H1 (cell line): ENCODE results near the gene USP7. TPM values are rescaled to one million over a fixed set of nuclear protein-coding genes. Genes with fewer than 3 reads are reported as not detected.
A peak's percentile ranks its signal among the peaks of the same experiment; 100 is the strongest.

Experiments
- CTCF ChIA-PET: fragments of 300-600 bp; sonication (Branson Sonifier 250); formaldehyde crosslinking; loops from one replicate; lab custom pipeline; 2021; ENCODE audit not compliant: partially characterized antibody; lab: Charles Lee
- POLR2A ChIA-PET: fragments of 300-600 bp; sonication (Branson Sonifier 250); formaldehyde crosslinking; loops from one replicate; lab custom pipeline; 2021; ENCODE audit warnings: inconsistent platforms; ENCODE audit not compliant: partially characterized antibody; lab: Charles Lee
- DNase-seq, 2 experiments: peaks; one replicate each; pipeline versions ENCODE4 v3.0.0 to v3.0.0-alpha.2; 2010 to 2022; ENCODE audit warnings: low spot score in 2 of 2, low read depth in 1 of 2, mixed read lengths in 1 of 2
- FAIRE-seq: peaks from 2 replicates; lab custom pipeline; 2011; peaks lifted over from hg19 to GRCh38; lab: Jason Lieb, UNC
- H2AFZ ChIP-seq: 2 replicates; pipeline ENCODE4 v1.8.1; 2012; ENCODE audit warnings: low read length, inconsistent platforms
- H2AK5ac ChIP-seq: 2 replicates; pipeline ENCODE4 v1.6.1; 2013; ENCODE audit warnings: low read depth, low read length
- H2BK120ac ChIP-seq: replicated peaks from 2 replicates; pipeline ENCODE3; 2013; ENCODE audit warnings: low read depth, low read length, inconsistent platforms
- H2BK12ac ChIP-seq: 2 replicates; pipeline ENCODE4 v1.6.1; 2013; ENCODE audit warnings: low read depth, low read length
- H2BK15ac ChIP-seq: 2 replicates; pipeline ENCODE4 v1.6.1; 2013; ENCODE audit warnings: low read length
- H2BK20ac ChIP-seq: 2 replicates; pipeline ENCODE4 v1.6.1; 2013; ENCODE audit warnings: low read length
- H2BK5ac ChIP-seq: 2 replicates; pipeline ENCODE4 v1.6.1; 2013; ENCODE audit warnings: low read depth, low read length
- H3K14ac ChIP-seq: 2 replicates; pipeline ENCODE4 v1.6.1; 2013; ENCODE audit warnings: inconsistent platforms; ENCODE audit not compliant: insufficient read length
- H3K18ac ChIP-seq: 2 replicates; pipeline ENCODE4 v1.6.1; 2013; ENCODE audit warnings: low read length; ENCODE audit errors: extremely low read depth
- H3K23ac ChIP-seq: 2 replicates; pipeline ENCODE4 v1.6.1; 2013; ENCODE audit warnings: inconsistent platforms; ENCODE audit not compliant: insufficient read length
- H3K23me2 ChIP-seq: 2 replicates; pipeline ENCODE4 v1.6.1; 2013; ENCODE audit warnings: low read depth, low read length
- H3K27ac ChIP-seq: 2 replicates; pipeline ENCODE4 v1.6.1; 2011; ENCODE audit warnings: low read depth, low read length, inconsistent platforms
- H3K27me3 ChIP-seq, 4 experiments: replicated peaks in 1 of 4; 1 replicate in 1 of 4; 2 replicates in 3 of 4; pipeline versions ENCODE4 v1.6.1 to v1.8.1; 2011 to 2013; ENCODE audit warnings: low read length in 3 of 4, mild to moderate bottlenecking in 3 of 4, inconsistent platforms in 2 of 4, mixed read lengths in 2 of 4, moderate library complexity in 1 of 4; ENCODE audit not compliant: control insufficient read depth in 3 of 4, insufficient read depth in 3 of 4; ENCODE audit errors: extremely low read depth in 1 of 4
- H3K36me3 ChIP-seq, 4 experiments: 2 replicates each; pipeline versions ENCODE4 v1.6.1 to v1.8.1; 2011 to 2013; ENCODE audit warnings: mild to moderate bottlenecking in 4 of 4, low read length in 3 of 4, moderate library complexity in 2 of 4, control low read depth in 1 of 4, inconsistent platforms in 1 of 4; ENCODE audit not compliant: insufficient read depth in 4 of 4, control insufficient read depth in 2 of 4
- H3K4ac ChIP-seq: replicated peaks from 2 replicates; pipeline ENCODE3; 2013; ENCODE audit warnings: low read length, low read depth, mixed read lengths, inconsistent platforms; ENCODE audit not compliant: insufficient read length
- H3K4me1 ChIP-seq, 4 experiments: replicated peaks in 1 of 4; 1 replicate in 1 of 4; 2 replicates in 3 of 4; pipeline versions ENCODE4 v1.6.1 to v1.8.1; 2011 to 2013; ENCODE audit warnings: low read length in 3 of 4, inconsistent platforms in 2 of 4, mixed read lengths in 1 of 4; ENCODE audit not compliant: insufficient read depth in 4 of 4, control insufficient read depth in 3 of 4
- H3K4me2 ChIP-seq, 2 experiments: 2 replicates each; pipeline versions ENCODE4 v1.6.1 to v1.8.1; 2011 to 2013; ENCODE audit warnings: low read depth in 2 of 2, low read length in 2 of 2, control low read depth in 1 of 2, inconsistent platforms in 1 of 2, mild to moderate bottlenecking in 1 of 2; ENCODE audit not compliant: insufficient read depth in 1 of 2
- H3K4me3 ChIP-seq, 4 experiments: fragments of 200-600, 300-600 bp in 1 of 4; sonication (generic), shearing (Covaris generic), sonication (Bioruptor Twin) in 1 of 4; 2 replicates each; pipeline versions ENCODE4 v1.5.1 to v1.8.1; 2011 to 2016; ENCODE audit warnings: low read length in 4 of 4, low read depth in 3 of 4, control low read depth in 2 of 4, inconsistent platforms in 2 of 4, mild to moderate bottlenecking in 2 of 4, mixed read lengths in 1 of 4, moderate library complexity in 1 of 4; ENCODE audit not compliant: insufficient read depth in 2 of 4; ENCODE audit errors: extremely low read depth in 1 of 4
- H3K56ac ChIP-seq: replicated peaks from 2 replicates; pipeline ENCODE3; 2013; ENCODE audit warnings: low read depth, mild to moderate bottlenecking, mixed read lengths, low read length, inconsistent platforms; ENCODE audit not compliant: insufficient read length
- H3K79me1 ChIP-seq: 2 replicates; pipeline ENCODE4 v1.6.1; 2013; ENCODE audit warnings: low read depth, low read length, control low read depth
- H3K79me2 ChIP-seq, 2 experiments: 2 replicates each; pipeline versions ENCODE4 v1.6.1 to v1.8.1; 2012 to 2013; ENCODE audit warnings: low read length in 2 of 2, mild to moderate bottlenecking in 2 of 2, inconsistent platforms in 1 of 2; ENCODE audit not compliant: insufficient read depth in 2 of 2, control insufficient read depth in 1 of 2
- H3K9ac ChIP-seq, 4 experiments: replicated peaks in 1 of 4; 1 replicate in 1 of 4; 2 replicates in 3 of 4; pipeline versions ENCODE4 v1.6.1 to v1.8.1; 2011 to 2013; ENCODE audit warnings: low read depth in 3 of 4, low read length in 3 of 4, control low read depth in 2 of 4, mild to moderate bottlenecking in 2 of 4, moderate library complexity in 2 of 4, inconsistent platforms in 1 of 4; ENCODE audit errors: extremely low read depth in 1 of 4
- H3K9me3 ChIP-seq, 2 experiments: 2 replicates each; pipeline versions ENCODE4 v1.6.1 to v1.8.1; 2012 to 2013; ENCODE audit warnings: mild to moderate bottlenecking in 2 of 2, moderate library complexity in 2 of 2, control low read depth in 1 of 2, inconsistent platforms in 1 of 2, low read depth in 1 of 2, low read length in 1 of 2, mixed read lengths in 1 of 2; ENCODE audit not compliant: insufficient read depth in 2 of 2
- H4K20me1 ChIP-seq, 2 experiments: replicated peaks in 1 of 2; 2 replicates each; pipeline versions ENCODE3 to v1.8.1; 2011 to 2013; ENCODE audit warnings: inconsistent platforms in 2 of 2, low read length in 2 of 2, mild to moderate bottlenecking in 1 of 2; ENCODE audit not compliant: insufficient read depth in 2 of 2, control insufficient read depth in 1 of 2
- H4K5ac ChIP-seq: 2 replicates; pipeline ENCODE4 v1.6.1; 2013; ENCODE audit warnings: low read length, low read depth, mixed read lengths, inconsistent platforms; ENCODE audit not compliant: insufficient read length
- H4K8ac ChIP-seq: 2 replicates; pipeline ENCODE4 v1.8.0; 2013; ENCODE audit warnings: mild to moderate bottlenecking, moderate library complexity, low read length, inconsistent platforms; ENCODE audit not compliant: insufficient read depth; ENCODE audit errors: extremely low read depth
- H4K91ac ChIP-seq: replicated peaks from 2 replicates; pipeline ENCODE3; 2013; ENCODE audit warnings: low read length, mixed read lengths, inconsistent platforms; ENCODE audit not compliant: insufficient read length
- ATF3 ChIP-seq: IDR thresholded peaks from 2 replicates; pipeline ENCODE4 v1.6.1; 2011; ENCODE audit warnings: low read depth, mild to moderate bottlenecking, low read length; ENCODE audit not compliant: insufficient read depth
- BRCA1 ChIP-seq: IDR thresholded peaks from 2 replicates; pipeline ENCODE4 v1.6.1; 2012; ENCODE audit warnings: low read depth, low read length, improper control_type of control experiment
- CHD1 ChIP-seq: IDR thresholded peaks from 2 replicates; pipeline ENCODE4 v1.6.1; 2012; ENCODE audit warnings: low read depth, low read length, improper control_type of control experiment
- CREB1 ChIP-seq: IDR thresholded peaks from 2 replicates; pipeline ENCODE4 v1.6.1; 2012; ENCODE audit warnings: inconsistent platforms
- GABPA ChIP-seq: IDR thresholded peaks from 2 replicates; pipeline ENCODE4 v1.6.1; 2011; ENCODE audit warnings: mild to moderate bottlenecking, low read length, moderate library complexity, borderline replicate concordance; ENCODE audit not compliant: insufficient read depth
- MAFK ChIP-seq: IDR thresholded peaks from 2 replicates; pipeline ENCODE4 v1.6.1; 2012; ENCODE audit warnings: low read depth, mild to moderate bottlenecking, improper control_type of control experiment, low read length
- POLR2A ChIP-seq, 2 experiments: IDR thresholded peaks; 1 replicate in 1 of 2; 2 replicates in 1 of 2; pipeline ENCODE4 v1.6.1; 2011; ENCODE audit warnings: low read depth in 2 of 2, low read length in 2 of 2, mild to moderate bottlenecking in 2 of 2; ENCODE audit errors: control extremely low read depth in 1 of 2
- POLR2AphosphoS5 ChIP-seq: IDR thresholded peaks from 2 replicates; pipeline ENCODE4 v1.6.1; 2011; ENCODE audit warnings: low read depth, low read length
- RXRA ChIP-seq: IDR thresholded peaks from 2 replicates; pipeline ENCODE4 v1.6.1; 2011; ENCODE audit warnings: low read depth, mild to moderate bottlenecking, low read length, moderate library complexity; ENCODE audit not compliant: insufficient read depth
- SAP30 ChIP-seq: fragments of 300-600 bp; sonication (generic); IDR thresholded peaks from 2 replicates; pipeline ENCODE4 v1.7.1; 2012; ENCODE audit warnings: low read length, moderate library complexity, mild to moderate bottlenecking, inconsistent platforms; ENCODE audit not compliant: insufficient read depth, insufficient replicate concordance
- USF2 ChIP-seq: IDR thresholded peaks from 2 replicates; pipeline ENCODE4 v1.6.1; 2011; ENCODE audit warnings: low read length, improper control_type of control experiment
- ZNF274 ChIP-seq: IDR thresholded peaks from 2 replicates; pipeline ENCODE4 v1.7.0; 2012; ENCODE audit warnings: low read length, borderline replicate concordance; ENCODE audit errors: extremely low read depth
- WGBS, 2 experiments: shearing (Covaris generic) in 1 of 2; methylation state at CpG; one replicate each; pipeline versions ENCODE4 v1.1.6 to v1.1.7; 2013 to 2015; ENCODE audit warnings: low lambda C conversion rate in 2 of 2, mixed read lengths in 2 of 2, inconsistent platforms in 1 of 2, low coverage in 1 of 2, missing lambda C conversion rate in 1 of 2; ENCODE audit not compliant: insufficient replicate concordance in 2 of 2, insufficient coverage in 1 of 2, insufficient read length in 1 of 2; ENCODE audit errors: extremely low coverage in 1 of 2, missing lambda C conversion rate in 1 of 2; 5-methylcytosine and 5-hydroxymethylcytosine counted together
- polyA plus RNA-seq, 7 experiments: library from polyadenylated mRNA; depleted of rRNA in 3 of 7; stranded (reverse) in 5 of 7; unstranded in 2 of 7; fragments of >200 nt in 5 of 7; fragments of 200-250 nt in 2 of 7; gene quantifications; 1 replicate in 5 of 7; 2 replicates in 1 of 7; 4 replicates in 1 of 7; pipeline versions ENCODE4 v1.2.1 to v1.2.3, GENCODE V29; 2011 to 2013; ENCODE audit warnings: missing spikeins in 2 of 7, mixed read lengths in 2 of 7
- total RNA-seq: library from RNA; stranded (reverse); fragmentation: NEBNext Ultra II Directional; extraction: Animal tissue kit (Norgen Biotek cat#: 25700); gene quantifications from 2 replicates; pipeline ENCODE4 v1.2.1, GENCODE V29; 2021

Gene USP7
- total and polyA plus RNA-seq, 2 of the 8 experiments (the other 6 are each of a cell fraction or from before 2014, with no cell fraction given), result 21.3 to 211 TPM

- Histone ChIP-seq H4K8ac (no peak overlapping the region), H3K4me2 (peak overlapping the region in 1 of 2 experiments; percentile 22; a peak in 1 of 4 replicates), H2AFZ (no peak overlapping the region), H3K9me3 (no peaks in the 10 kb centered on the region), H2AK5ac (no peak overlapping the region; the same call in 1 of the 2 replicates), H3K14ac (no peak overlapping the region), H3K23ac (no peak overlapping the region), H3K79me1 (peaks cover 25% of the 10 kb centered on the region), H3K36me3 (no peaks in the 10 kb centered on the region), H2BK15ac (no peak overlapping the region), H3K18ac (peak overlapping the region; percentile 10; the same call in 1 of the 2 replicates), H2BK120ac (no peak overlapping the region), H3K27ac (no peak overlapping the region), H4K91ac (no peak overlapping the region), H2BK12ac (no peak overlapping the region), H3K4ac (no peak overlapping the region), H3K23me2 (no peaks in the 10 kb centered on the region), H3K56ac (no peak overlapping the region), H2BK5ac (peak overlapping the region; percentile 3; the same call in 1 of the 2 replicates), H2BK20ac (no peak overlapping the region), H4K20me1 (peaks cover 59 to 71% of the 10 kb centered on the region in 2 experiments), H3K27me3 (no peaks in the 10 kb centered on the region), H3K4me3 (no peak overlapping the region), H3K79me2 (peaks cover 66 to 95% of the 10 kb centered on the region in 2 experiments), H3K9ac (peak overlapping the region in 1 of 4 experiments; percentile 1; a peak in 2 of 7 replicates), H3K4me1 (peaks cover 14 to 25% (median 19%) of the 10 kb centered on the region in 4 experiments), H4K5ac (no peak overlapping the region)
- DNase-seq (no peak), FAIRE-seq (no peak)
- CTCF ChIA-PET, result interaction anchor here (1.0 to 7.2 kb wide), 6 partner anchors 14 to 71 kb away, joined by 3 to 88 read pairs (median 8); no protein-coding TSS in a partner anchor
- POLR2A ChIA-PET, result interaction anchor here (0.6 to 1.9 kb wide), 4 partner anchors 9 to 15 kb away, joined by 4 to 5 read pairs (median 4); partner anchors contain the start of gene USP7
- WGBS, 2 experiments, result 93% methylated on average over 11 of the region's 11 CpGs; no CpG with 5 or more reads in 1 of the 2 experiments
- TF ChIP-seq USF2 (no peak), POLR2AphosphoS5 (no peak), ZNF274 (no peak), GABPA (no peak), SAP30 (no peak), POLR2A (IDR thresholded peaks at IDR 0.05; ENCODE audit: control extremely low read depth in 1 of 2, low read depth in 2 of 2, low read length in 2 of 2) (no peak), RXRA (no peak), MAFK (no peak), CREB1 (no peak), BRCA1 (no peak), ATF3 (no peak), CHD1 (no peak)
Measured at GRCh38 chr16:8950580-8951077, 13.1 kb downstream of the USP7 start.
